ENCODE measurements around the gene HOATZ. TPM values are rescaled to one million over a fixed set of nuclear protein-coding genes. Genes with fewer than 3 reads are reported as not detected.

Gene HOATZ
- total RNA-seq, 2 experiments from 2014 or later, result not detected

GRCh38 chr11:111527279-111527678, 12.7 kb downstream of the HOATZ start:
- TF ChIP-seq CTCF (IDR thresholded peaks at IDR 0.05), result no peak
- POLR2A ChIA-PET, result no interaction called here
- Mint-ChIP-seq H3K36me3 (ENCODE audit: low read depth) (no peaks in the 10 kb centered on the region), H3K4me1 (ENCODE audit: low read depth) (peaks cover 72% of the 10 kb centered on the region), H3K9me3 (no peaks in the 10 kb centered on the region), H3K27ac (no peak overlapping the region), H3K4me3 (no peak overlapping the region), H3K27me3 (no peaks in the 10 kb centered on the region)
- no peak for ATAC-seq
- intact Hi-C loops (cut with micrococcal nuclease), result no loop called here
- CTCF ChIA-PET, result interaction anchor here (1.0 kb wide), 1 partner anchor 14 kb away, joined by 3 read pairs; no protein-coding TSS in a partner anchor
- no peak for DNase-seq

- TF ChIP-seq CTCF (IDR thresholded peaks at IDR 0.05), result no peak
- ChIA-PET POLR2A (no interaction called here), CTCF (interaction anchor here (0.8 kb wide), 1 partner anchor 74 kb away, joined by 3 read pairs; no protein-coding TSS in a partner anchor)
- Mint-ChIP-seq H3K36me3 (ENCODE audit: low read depth) (no peaks in the 10 kb centered on the region), H3K27ac (peak overlapping the region; percentile 86), H3K9me3 (no peaks in the 10 kb centered on the region), H3K27me3 (no peaks in the 10 kb centered on the region), H3K4me3 (no peak overlapping the region), H3K4me1 (ENCODE audit: low read depth) (peaks cover 69% of the 10 kb centered on the region)
- ATAC-seq, result peak; percentile 17
- DNase-seq, result peak; percentile 47
- intact Hi-C loops (cut with micrococcal nuclease), result no loop called here
These were observed 14.0 kb downstream of the HOATZ start for GRCh38 chr11:111528557-111528956.

- intact Hi-C loops (cut with micrococcal nuclease), result loop anchor here (5.0 kb wide), 1 partner anchor 153 kb away; the partner anchor contains the start of gene POU2AF1
- TF ChIP-seq CTCF (IDR thresholded peaks at IDR 0.05), result no peak
- POLR2A ChIA-PET, result interaction anchor here (1.0 to 1.2 kb wide), 2 partner anchors 9 to 11 kb away, joined by 3 to 7 read pairs; no protein-coding TSS in a partner anchor
- H3K36me3 Mint-ChIP-seq (ENCODE audit: low read depth), result no peaks in the 10 kb centered on the region
- DNase-seq (no peak), ATAC-seq (no peak)
- H3K9me3 Mint-ChIP-seq, result no peaks in the 10 kb centered on the region
- H3K27ac Mint-ChIP-seq, result peak overlapping the region; percentile 14
- H3K4me3 Mint-ChIP-seq, result no peak overlapping the region
- H3K4me1 Mint-ChIP-seq (ENCODE audit: low read depth), result peaks cover 67% of the 10 kb centered on the region
- CTCF ChIA-PET, result interaction anchor here (1.5 to 2.7 kb wide), 2 partner anchors 17 to 75 kb away, joined by 3 to 12 read pairs; no protein-coding TSS in a partner anchor
- peaks cover 4% of the 10 kb centered on the region for H3K27me3 Mint-ChIP-seq
These were observed 15.5 kb downstream of the HOATZ start for GRCh38 chr11:111530091-111530490.

GRCh38 chr11:111531136-111531535, 16.6 kb downstream of the HOATZ start:
- TF ChIP-seq CTCF (IDR thresholded peaks at IDR 0.05), result no peak
- ChIA-PET POLR2A (interaction anchor here (1.0 to 1.6 kb wide), 4 partner anchors 8 to 152 kb away, joined by 3 to 7 read pairs (median 3); partner anchors contain the start of gene LAYN), CTCF (interaction anchor here (1.1 to 2.7 kb wide), 7 partner anchors 9 to 339 kb away, joined by 3 to 12 read pairs (median 3); partner anchors contain the start of gene LAYN)
- Mint-ChIP-seq H3K4me3 (peak overlapping the region; percentile 46), H3K9me3 (no peaks in the 10 kb centered on the region), H3K4me1 (ENCODE audit: low read depth) (peaks cover 60% of the 10 kb centered on the region), H3K27ac (peak overlapping the region; percentile 64), H3K27me3 (peaks cover 4% of the 10 kb centered on the region), H3K36me3 (ENCODE audit: low read depth) (no peaks in the 10 kb centered on the region)
- no peak for DNase-seq
- ATAC-seq, result peak; percentile 19
- intact Hi-C loops (cut with micrococcal nuclease), result loop anchor here (5.0 kb wide), 1 partner anchor 154 kb away; the partner anchor contains the start of gene POU2AF1

GRCh38 chr11:111531687-111532364, 17.2 kb downstream of the HOATZ start:
- peaks cover 8% of the 10 kb centered on the region for H3K27me3 Mint-ChIP-seq
- intact Hi-C loops (cut with micrococcal nuclease), result loop anchor here (5.0 kb wide), 1 partner anchor 155 kb away; the partner anchor contains the start of gene POU2AF1
- H3K27ac Mint-ChIP-seq, result peak overlapping the region; percentile 98
- ATAC-seq (peak; percentile 93), DNase-seq (peak; percentile 92)
- peaks cover 58% of the 10 kb centered on the region for H3K4me1 Mint-ChIP-seq (ENCODE audit: low read depth)
- ChIA-PET CTCF (interaction anchor here (1.0 to 2.7 kb wide), 8 partner anchors 9 to 338 kb away, joined by 3 to 12 read pairs (median 3); partner anchors contain the start of gene LAYN), POLR2A (interaction anchor here (1.0 to 1.6 kb wide), 4 partner anchors 8 to 152 kb away, joined by 3 to 7 read pairs (median 3); partner anchors contain the start of gene LAYN)
- no peaks in the 10 kb centered on the region for H3K9me3 Mint-ChIP-seq
- H3K4me3 Mint-ChIP-seq, result peak overlapping the region; percentile 57
- TF ChIP-seq CTCF (IDR thresholded peaks at IDR 0.05), result no peak
- no peaks in the 10 kb centered on the region for H3K36me3 Mint-ChIP-seq (ENCODE audit: low read depth)

All from activated CD8-positive, alpha-beta T cell treated with anti-CD3 and anti-CD28 coated beads for 36 hours (primary cell).